Lower lobe of right lung (tissue), 2 donors: Measurements from ENCODE around the gene HOXC6. TPM values are rescaled to one million over a fixed set of nuclear protein-coding genes. Genes with fewer than 3 reads are reported as not detected.
A peak's percentile ranks its signal among the peaks of the same experiment; 100 is the strongest.

Source experiments
- ATAC-seq, 2 donors: fragments of 200-7000 bp; cut with Tn5 transposase; one replicate each; pipeline ENCODE4 v1.9.1; 2020 to 2022; ENCODE audit warnings: mild to moderate bottlenecking in 2 of 2, moderate library complexity in 2 of 2
- DNase-seq: peaks from one replicate; pipeline ENCODE4 v3.0.0-alpha.2; 2020
- H3K27ac ChIP-seq: fragments of 200-600 bp; one replicate; pipeline ENCODE4 v1.8.0; 2022
- H3K27me3 ChIP-seq: fragments of 200-600 bp; one replicate; pipeline ENCODE4 v1.8.0; 2022; ENCODE audit warnings: low read depth
- H3K36me3 ChIP-seq: fragments of 200-600 bp; one replicate; pipeline ENCODE4 v1.8.0; 2022; ENCODE audit warnings: mild to moderate bottlenecking
- H3K4me1 ChIP-seq: fragments of 200-600 bp; one replicate; pipeline ENCODE4 v1.8.0; 2022
- H3K4me3 ChIP-seq: fragments of 200-600 bp; one replicate; pipeline ENCODE4 v1.8.0; 2022; ENCODE audit warnings: mild to moderate bottlenecking
- H3K9me3 ChIP-seq: fragments of 200-600 bp; one replicate; pipeline ENCODE4 v1.8.0; 2022
- CTCF ChIP-seq: fragments of 200-600 bp; IDR thresholded peaks from one replicate; pipeline ENCODE4 v1.8.0; 2022; ENCODE audit warnings: antibody characterized with exemption, mild to moderate bottlenecking
- intact Hi-C: fragments of 100-400 bp; cut with DNase I; formaldehyde crosslinking; loops from one replicate; pipeline ENCODE4 v1.11.0; 2022
- total RNA-seq: library from RNA; stranded (reverse); fragmentation: NEBNext Ultra II Directional; extraction: Animal tissue kit (Norgen Biotek cat#: 25700); gene quantifications from one replicate; pipeline ENCODE4 v1.2.1, GENCODE V29; 2021
- donor health status: DM: no; HTN: yes; CAD: no; lungs with severe emphysema.

The HOXC6 gene
- total RNA-seq, 1 donor from 2014 or later: 0.50 TPM

DNA sequence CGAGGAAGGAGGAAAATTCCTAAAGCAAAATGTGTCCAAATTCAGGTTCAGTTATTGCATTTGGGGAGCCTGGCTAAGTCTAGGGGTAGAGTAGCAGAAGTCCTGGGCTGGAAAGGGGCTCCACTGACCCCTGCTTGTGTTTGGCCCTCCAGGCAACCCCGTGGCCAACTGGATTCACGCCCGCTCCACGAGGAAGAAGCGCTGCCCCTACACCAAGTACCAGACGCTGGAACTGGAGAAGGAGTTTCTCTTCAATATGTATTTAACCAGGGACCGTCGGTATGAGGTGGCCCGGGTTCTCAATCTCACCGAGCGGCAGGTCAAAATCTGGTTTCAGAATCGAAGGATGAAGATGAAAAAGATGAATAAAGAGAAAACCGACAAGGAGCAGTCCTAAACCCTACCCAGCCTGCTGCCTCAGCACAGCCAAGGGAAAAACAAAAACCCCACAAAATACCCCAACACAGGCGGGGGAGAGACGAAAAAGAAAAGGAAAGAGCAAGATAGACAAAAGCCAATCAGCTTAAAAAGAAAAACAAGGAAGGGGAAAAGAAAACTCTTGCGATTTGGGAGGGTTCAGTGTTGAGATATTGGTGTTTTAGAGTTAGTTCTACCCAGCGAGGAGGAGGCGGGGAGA, 25.8 kb upstream of the HOXC6 start:
- intact Hi-C loops: loop anchor here (5.0 kb wide), 1 partner anchor 205 kb away; no protein-coding TSS in a partner anchor
- TF ChIP-seq CTCF: no peak
- H3K9me3 ChIP-seq: no peaks in the 10 kb centered on the region
- peaks cover 29% of the 10 kb centered on the region for H3K4me1 ChIP-seq
- H3K27ac ChIP-seq: no peak overlapping the region
- DNase-seq: no peak
- no peak overlapping the region for H3K4me3 ChIP-seq
- H3K36me3 ChIP-seq: no peaks in the 10 kb centered on the region
- H3K27me3 ChIP-seq: peaks cover 100% of the 10 kb centered on the region
- ATAC-seq: no peak

DNA sequence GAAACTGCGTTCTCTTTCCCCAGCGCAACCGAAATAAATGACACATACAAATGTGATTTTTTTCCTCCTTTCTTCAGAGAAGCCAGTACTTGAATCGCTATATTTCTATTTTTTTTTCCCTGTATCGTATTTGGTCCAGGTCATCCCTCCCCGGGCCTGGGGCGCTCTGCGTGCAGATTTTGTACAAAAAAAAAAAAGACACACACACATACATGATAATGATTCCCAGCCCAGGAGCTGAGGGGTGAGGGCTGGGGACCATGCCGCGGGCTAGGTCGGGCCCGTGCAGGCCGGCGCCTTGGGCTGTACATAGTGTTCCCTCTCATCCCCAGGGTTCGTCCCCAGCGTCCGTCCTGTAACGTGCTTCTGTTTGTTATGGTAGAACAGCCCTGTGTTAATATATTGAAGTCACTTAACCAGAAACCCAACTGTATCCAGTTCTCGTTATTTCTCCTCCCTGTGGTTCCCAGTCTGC, 25.3 kb upstream of the HOXC6 start:
- Histone ChIP-seq H3K36me3 (no peaks in the 10 kb centered on the region), H3K27me3 (peaks cover 100% of the 10 kb centered on the region), H3K4me3 (no peak overlapping the region), H3K9me3 (no peaks in the 10 kb centered on the region), H3K4me1 (peaks cover 28% of the 10 kb centered on the region), H3K27ac (no peak overlapping the region)
- TF ChIP-seq CTCF: no peak
- DNase-seq (no peak), ATAC-seq (no peak)
- intact Hi-C loops: loop anchor here (5.0 kb wide), 1 partner anchor 204 kb away; no protein-coding TSS in a partner anchor

- intact Hi-C loops: loop anchor here (5.0 kb wide), 1 partner anchor 204 kb away; no protein-coding TSS in a partner anchor
- Histone ChIP-seq H3K4me1 (peaks cover 28% of the 10 kb centered on the region), H3K4me3 (no peak overlapping the region), H3K36me3 (no peaks in the 10 kb centered on the region), H3K27ac (no peak overlapping the region), H3K27me3 (peaks cover 99% of the 10 kb centered on the region), H3K9me3 (no peaks in the 10 kb centered on the region)
- DNase-seq: no peak
- TF ChIP-seq CTCF: no peak
- ATAC-seq: no peak
These were observed 24.6 kb upstream of the HOXC6 start for GRCh38 chr12:54003625-54004024.

DNA sequence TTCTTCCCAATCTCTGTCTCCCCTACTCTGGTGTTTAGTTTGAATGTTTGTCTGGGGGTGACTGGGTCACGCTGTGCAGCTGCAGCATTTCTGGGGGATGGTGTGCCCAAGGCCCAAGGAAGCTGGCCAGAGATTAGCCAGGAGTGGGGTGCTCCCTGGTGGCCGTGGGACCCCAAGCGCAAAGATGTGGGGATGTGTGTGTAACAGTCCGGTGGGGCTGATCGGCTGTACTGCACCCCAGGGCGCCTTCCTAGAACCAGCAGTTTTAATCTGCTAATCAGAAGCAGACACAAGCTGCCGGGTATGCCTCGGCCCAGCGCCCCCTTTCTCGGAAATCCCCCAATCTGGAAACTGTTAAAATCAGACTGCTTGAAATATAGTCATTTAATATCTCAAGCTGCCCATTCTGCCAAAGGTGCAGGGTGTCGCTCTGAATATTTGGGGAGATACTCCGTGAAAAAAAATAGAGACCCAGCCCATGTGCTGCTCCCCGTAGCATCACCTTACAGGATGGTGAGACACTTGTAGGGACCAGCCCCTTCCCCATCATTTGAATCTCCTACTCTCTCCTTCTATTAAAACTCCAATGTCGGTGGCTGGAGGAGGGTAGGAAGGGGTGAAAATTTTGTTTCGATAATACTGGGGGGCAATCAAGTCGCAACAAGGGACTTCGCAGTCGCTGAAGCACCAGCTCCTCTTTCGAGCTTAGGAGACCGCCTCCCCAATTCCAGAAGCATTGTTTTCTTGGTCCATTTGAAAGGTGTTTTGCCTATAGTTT, 24.0 kb upstream of the HOXC6 start:
- DNase-seq (no peak), ATAC-seq (no peak)
- no peaks in the 10 kb centered on the region for H3K36me3 ChIP-seq
- intact Hi-C loops: loop anchor here (5.0 kb wide), 1 partner anchor 203 kb away; no protein-coding TSS in a partner anchor
- H3K27me3 ChIP-seq: peaks cover 96% of the 10 kb centered on the region
- peaks cover 31% of the 10 kb centered on the region for H3K4me1 ChIP-seq
- H3K27ac ChIP-seq: no peak overlapping the region
- TF ChIP-seq CTCF: no peak
- H3K4me3 ChIP-seq: no peak overlapping the region
- no peaks in the 10 kb centered on the region for H3K9me3 ChIP-seq

DNA sequence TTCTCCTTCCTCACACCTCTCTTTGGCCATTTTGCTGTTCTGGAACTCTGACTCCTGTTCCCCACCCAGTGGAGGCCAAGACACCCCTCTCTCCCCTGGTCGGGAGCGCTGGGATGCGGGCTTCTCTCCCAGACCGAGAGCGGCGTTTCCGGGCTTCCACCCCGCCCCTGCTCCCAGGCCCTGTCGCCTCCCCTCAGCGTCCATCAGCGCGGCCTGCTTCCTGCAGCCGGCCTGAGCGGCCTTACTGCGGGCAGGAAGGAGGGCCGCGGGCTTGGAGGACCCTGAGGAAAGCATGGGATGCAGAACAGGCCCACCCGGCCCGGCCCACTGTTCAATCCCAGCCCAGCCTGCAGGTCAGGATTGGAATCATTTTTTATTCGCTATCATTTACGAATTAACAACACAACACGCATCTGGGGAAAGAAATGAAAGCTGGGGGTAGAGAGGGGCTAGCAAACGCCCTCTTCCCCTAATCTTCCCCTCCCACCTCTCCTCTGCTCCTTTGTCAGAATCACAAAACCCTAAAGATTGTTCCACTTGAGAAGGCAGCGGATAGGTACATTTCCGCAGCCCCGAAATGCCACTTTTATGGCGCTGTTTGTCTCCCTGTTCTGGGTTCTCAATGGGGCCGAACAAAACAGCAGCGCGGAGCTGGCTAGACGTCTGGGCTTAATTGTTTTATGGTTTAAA, 23.3 kb upstream of the HOXC6 start:
- DNase-seq (no peak), ATAC-seq (peak in 1 of 2 donors; percentile 4)
- H3K9me3 ChIP-seq: no peaks in the 10 kb centered on the region
- H3K27me3 ChIP-seq: peaks cover 96% of the 10 kb centered on the region
- no peak overlapping the region for H3K27ac ChIP-seq
- H3K36me3 ChIP-seq: no peaks in the 10 kb centered on the region
- peaks cover 29% of the 10 kb centered on the region for H3K4me1 ChIP-seq
- no peak for TF ChIP-seq CTCF
- intact Hi-C loops: loop anchor here (5.0 kb wide), 1 partner anchor 202 kb away; no protein-coding TSS in a partner anchor
- no peak overlapping the region for H3K4me3 ChIP-seq
